ENCODE measurements around the gene WNT3A. TPM values are rescaled to one million over a fixed set of nuclear protein-coding genes. Genes with fewer than 3 reads are reported as not detected.

Gene WNT3A
- total and polyA plus RNA-seq, 10 donors: not detected

- intact Hi-C loops (cut with DNase I; ENCODE audit: low total_unique reads): no loop called here
- 33 to 48% (median 37%) methylated on average over 15 of the region's 15 CpGs for WGBS, 5 donors
These were observed 103.2 kb downstream of the WNT3A start for GRCh38 chr1:228109962-228110488.

GRCh38 chr1:228110556-228110955 lies 103.8 kb downstream of the WNT3A start:
- intact Hi-C loops (cut with DNase I; ENCODE audit: low total_unique reads): no loop called here
- peaks cover 0 to 26% (median 20%) of the 10 kb centered on the region in 6 donors for H3K36me3 ChIP-seq
- no peak for DNase-seq
- WGBS, 5 donors: 85 to 96% (median 95%) methylated on average over 7 of the region's 7 CpGs
- H3K27ac ChIP-seq: peak overlapping the region in 6 of 8 donors; percentile 86 to 96 (median 92)
- H3K9me3 ChIP-seq: no peaks in the 10 kb centered on the region
- no peak for TF ChIP-seq POLR2AphosphoS5 (IDR thresholded peaks at IDR 0.05)
- TF ChIP-seq POLR2A (IDR thresholded peaks at IDR 0.05): no peak
- no peak for TF ChIP-seq CTCF (IDR thresholded peaks at IDR 0.05 in 8 of 11, conservative IDR thresholded peaks at IDR 0.05 in 3 of 11)
- H3K4me3 ChIP-seq: peak overlapping the region in 1 of 8 donors; percentile 89
- H3K27me3 ChIP-seq (replicated peaks in 1 of 7): no peaks in the 10 kb centered on the region
- H3K4me1 ChIP-seq: peaks cover 11 to 41% (median 28%) of the 10 kb centered on the region in 6 donors

More at GRCh38 chr1:228109962-228110488, 103.2 kb downstream of the WNT3A start:
- peak overlapping the region; percentile 66 to 95 (median 90) for H3K4me3 ChIP-seq
- DNase-seq: no peak
- H3K4me1 ChIP-seq: peaks cover 11 to 45% (median 28%) of the 10 kb centered on the region in 6 donors
- H3K36me3 ChIP-seq: peaks cover 0 to 27% (median 20%) of the 10 kb centered on the region in 6 donors
- TF ChIP-seq POLR2A (IDR thresholded peaks at IDR 0.05): no peak
- peak in 1 of 3 donors; percentile 21 for TF ChIP-seq POLR2AphosphoS5 (IDR thresholded peaks at IDR 0.05)
- H3K9me3 ChIP-seq: no peaks in the 10 kb centered on the region
- no peaks in the 10 kb centered on the region for H3K27me3 ChIP-seq (replicated peaks in 1 of 7)
- peak overlapping the region; percentile 75 to 96 (median 88) for H3K27ac ChIP-seq

Small RNA genes within 50 kb of the gene (microRNA-seq; reads per million reads assigned to microRNA genes)
- gene MIR3620: 2.1 to 5.8 (median 4.0) reads per million in 3 donors

Small RNA genes within 50 kb of the gene (small RNA-seq; reads per million reads assigned to genes)
- gene SEPT14P17: 0 reads per million in 4 donors

Other genes starting within 250 kb of the WNT3A start
- not detected for gene PRSS38, start 191.3 kb upstream of the WNT3A start, total RNA-seq
- gene PRSS38, start 191.3 kb upstream of the WNT3A start, polyA plus RNA-seq: not detected
- gene WNT9A, start 59.1 kb upstream of the WNT3A start, total RNA-seq: 1 to 10 TPM in 4 of 7 donors, under 1 TPM in 3; 0.37 to 3.6 (median 1.2) TPM
- gene WNT9A, start 59.1 kb upstream of the WNT3A start, polyA plus RNA-seq: under 1 TPM; 0.08 to 0.70 (median 0.11) TPM
- gene ARF1, start 75.7 kb downstream of the WNT3A start, total RNA-seq: 100 to 1,000 TPM; 302 to 387 (median 338) TPM
- gene ARF1, start 75.7 kb downstream of the WNT3A start, polyA plus RNA-seq: 100 to 1,000 TPM; 150 to 282 (median 231) TPM
- gene C1orf35, start 96.3 kb downstream of the WNT3A start, total RNA-seq: 10 to 100 TPM in 6 of 7 donors, 1 to 10 TPM in 1; 7.3 to 14.2 (median 11.9) TPM
- gene C1orf35, start 96.3 kb downstream of the WNT3A start, polyA plus RNA-seq: 10 to 100 TPM; 18.7 to 23.4 (median 21.7) TPM
- 100 to 1,000 TPM in 1 of 7 donors, 10 to 100 TPM in 6; 32.3 to 103 (median 39.0) TPM for gene MRPL55, start 102.3 kb downstream of the WNT3A start, total RNA-seq
- gene MRPL55, start 102.3 kb downstream of the WNT3A start, polyA plus RNA-seq: 100 to 1,000 TPM in 2 of 3 donors, 10 to 100 TPM in 1; 95.2 to 114 (median 111) TPM
- gene GUK1, start 133.3 kb downstream of the WNT3A start, total RNA-seq: 100 to 1,000 TPM; 167 to 218 (median 186) TPM
- 100 to 1,000 TPM; 279 to 499 (median 316) TPM for gene GUK1, start 133.3 kb downstream of the WNT3A start, polyA plus RNA-seq
- 1 to 10 TPM in 6 of 7 donors, under 1 TPM in 1; 0.94 to 3.5 (median 2.4) TPM for gene GJC2, start 142.9 kb downstream of the WNT3A start, total RNA-seq
- under 1 TPM; 0.35 to 0.96 (median 0.67) TPM for gene GJC2, start 142.9 kb downstream of the WNT3A start, polyA plus RNA-seq
- 10 to 100 TPM in 5 of 7 donors, 1 to 10 TPM in 2; 7.1 to 14.7 (median 11.6) TPM for gene IBA57, start 158.8 kb downstream of the WNT3A start, total RNA-seq
- gene IBA57, start 158.8 kb downstream of the WNT3A start, polyA plus RNA-seq: 1 to 10 TPM in 2 of 3 donors, under 1 TPM in 1; 0.59 to 4.3 (median 1.1) TPM
- gene OBSCN, start 201.0 kb downstream of the WNT3A start, total RNA-seq: 10 to 100 TPM; 35.3 to 71.7 (median 46.0) TPM
- gene OBSCN, start 201.0 kb downstream of the WNT3A start, polyA plus RNA-seq: 10 to 100 TPM; 12.6 to 31.6 (median 23.3) TPM

Data from spleen (tissue), 11 donors.